ENCODE results near the gene MOV10. TPM values are rescaled to one million over a fixed set of nuclear protein-coding genes. Genes with fewer than 3 reads are reported as not detected.

MOV10 gene
- total RNA-seq, 3 donors from 2014 or later (not counting 1 experiment from before 2014, with no cell fraction given) = 87.9 to 124 (median 119) TPM

- Mint-ChIP-seq H3K27me3 (ENCODE audit: low read depth in 2 of 2) (no peaks in the 10 kb centered on the region), H3K4me3 (no peak overlapping the region), H3K4me1 (peaks cover 17 to 33% of the 10 kb centered on the region in 2 donors), H3K9me3 (no peaks in the 10 kb centered on the region), H3K27ac (peak overlapping the region in 1 of 2 donors; percentile 77), H3K36me3 (peaks cover 15% of the 10 kb centered on the region)
- no peak for DNase-seq
- TF ChIP-seq, protein P1, sequence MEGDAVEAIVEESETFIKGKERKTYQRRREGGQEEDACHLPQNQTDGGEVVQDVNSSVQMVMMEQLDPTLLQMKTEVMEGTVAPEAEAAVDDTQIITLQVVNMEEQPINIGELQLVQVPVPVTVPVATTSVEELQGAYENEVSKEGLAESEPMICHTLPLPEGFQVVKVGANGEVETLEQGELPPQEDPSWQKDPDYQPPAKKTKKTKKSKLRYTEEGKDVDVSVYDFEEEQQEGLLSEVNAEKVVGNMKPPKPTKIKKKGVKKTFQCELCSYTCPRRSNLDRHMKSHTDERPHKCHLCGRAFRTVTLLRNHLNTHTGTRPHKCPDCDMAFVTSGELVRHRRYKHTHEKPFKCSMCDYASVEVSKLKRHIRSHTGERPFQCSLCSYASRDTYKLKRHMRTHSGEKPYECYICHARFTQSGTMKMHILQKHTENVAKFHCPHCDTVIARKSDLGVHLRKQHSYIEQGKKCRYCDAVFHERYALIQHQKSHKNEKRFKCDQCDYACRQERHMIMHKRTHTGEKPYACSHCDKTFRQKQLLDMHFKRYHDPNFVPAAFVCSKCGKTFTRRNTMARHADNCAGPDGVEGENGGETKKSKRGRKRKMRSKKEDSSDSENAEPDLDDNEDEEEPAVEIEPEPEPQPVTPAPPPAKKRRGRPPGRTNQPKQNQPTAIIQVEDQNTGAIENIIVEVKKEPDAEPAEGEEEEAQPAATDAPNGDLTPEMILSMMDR (IDR thresholded peaks at IDR 0.05) = no peak
- Histone ChIP-seq H3K27me3 (ENCODE audit: control insufficient read depth, insufficient read depth, low read length) (no peaks in the 10 kb centered on the region), H3K4me3 (ENCODE audit: low read length) (no peak overlapping the region), H3K4me1 (ENCODE audit: control insufficient read depth, insufficient read depth, low read length) (no peaks in the 10 kb centered on the region), H3K9me3 (ENCODE audit: control insufficient read depth, insufficient read depth, low read length) (no peaks in the 10 kb centered on the region), H3K27ac (ENCODE audit: low read length) (no peak overlapping the region), H3K36me3 (ENCODE audit: control insufficient read depth, insufficient read depth, low read length) (peaks cover 37% of the 10 kb centered on the region)
- no peak for ATAC-seq
- 97% methylated on average over 13 of the region's 13 CpGs for WGBS (ENCODE audit: insufficient coverage)
- intact Hi-C loops (cut with micrococcal nuclease) = no loop called here
These were observed 14.3 kb downstream of the MOV10 start for GRCh38 chr1:112688781-112689193.

- ATAC-seq (no peak), DNase-seq (no peak)
- intact Hi-C loops (cut with micrococcal nuclease) = no loop called here
- TF ChIP-seq, protein P1 (IDR thresholded peaks at IDR 0.05) = no peak
- H3K9me3 Mint-ChIP-seq = no peaks in the 10 kb centered on the region
- peaks cover 17 to 33% of the 10 kb centered on the region in 2 donors for H3K4me1 Mint-ChIP-seq
- no peaks in the 10 kb centered on the region for H3K27me3 Mint-ChIP-seq (ENCODE audit: low read depth in 2 of 2)
- no peaks in the 10 kb centered on the region for H3K4me1 ChIP-seq (ENCODE audit: control insufficient read depth, insufficient read depth, low read length)
- H3K27me3 ChIP-seq (ENCODE audit: control insufficient read depth, insufficient read depth, low read length) = no peaks in the 10 kb centered on the region
- H3K36me3 ChIP-seq (ENCODE audit: control insufficient read depth, insufficient read depth, low read length) = peaks cover 41% of the 10 kb centered on the region
- WGBS (ENCODE audit: insufficient coverage) = 97% methylated on average over 7 of the region's 9 CpGs
- no peaks in the 10 kb centered on the region for H3K9me3 ChIP-seq (ENCODE audit: control insufficient read depth, insufficient read depth, low read length)
- no peak overlapping the region for H3K27ac ChIP-seq (ENCODE audit: low read length)
- H3K4me3 Mint-ChIP-seq = no peak overlapping the region
- H3K4me3 ChIP-seq (ENCODE audit: low read length) = no peak overlapping the region
- H3K27ac Mint-ChIP-seq = peak overlapping the region in 1 of 2 donors; percentile 77
- peaks cover 15% of the 10 kb centered on the region for H3K36me3 Mint-ChIP-seq
These were observed 14.9 kb downstream of the MOV10 start for GRCh38 chr1:112689196-112689841.

DNA sequence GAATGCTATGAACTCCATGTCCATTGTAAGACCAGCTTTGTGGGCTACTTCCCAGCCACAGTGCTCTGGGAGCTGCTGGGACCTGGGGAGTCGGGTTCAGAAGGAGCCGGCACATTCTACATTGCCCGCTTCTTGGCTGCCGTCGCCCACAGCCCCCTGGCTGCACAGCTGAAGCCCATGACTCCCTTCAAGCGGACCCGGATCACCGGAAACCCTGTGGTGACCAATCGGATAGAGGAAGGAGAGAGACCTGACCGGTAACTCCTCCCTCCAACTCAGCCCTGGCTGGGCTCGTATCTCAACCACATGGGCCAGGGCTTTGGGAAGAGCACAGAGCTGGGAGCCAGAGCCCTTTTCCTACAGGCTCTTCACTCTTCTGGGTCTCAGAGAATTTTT lies 15.4 kb downstream of the MOV10 start:
- H3K36me3 Mint-ChIP-seq = peaks cover 15% of the 10 kb centered on the region
- H3K9me3 ChIP-seq (ENCODE audit: control insufficient read depth, insufficient read depth, low read length) = no peaks in the 10 kb centered on the region
- no peaks in the 10 kb centered on the region for H3K4me1 ChIP-seq (ENCODE audit: control insufficient read depth, insufficient read depth, low read length)
- no peak overlapping the region for H3K4me3 ChIP-seq (ENCODE audit: low read length)
- ATAC-seq = no peak
- peaks cover 17 to 33% of the 10 kb centered on the region in 2 donors for H3K4me1 Mint-ChIP-seq
- TF ChIP-seq, protein P1 (IDR thresholded peaks at IDR 0.05) = no peak
- no peaks in the 10 kb centered on the region for H3K9me3 Mint-ChIP-seq
- no peak for DNase-seq
- no peak overlapping the region for H3K27ac Mint-ChIP-seq
- no peak overlapping the region for H3K27ac ChIP-seq (ENCODE audit: low read length)
- H3K27me3 ChIP-seq (ENCODE audit: control insufficient read depth, insufficient read depth, low read length) = no peaks in the 10 kb centered on the region
- intact Hi-C loops (cut with micrococcal nuclease) = no loop called here
- no peak overlapping the region for H3K4me3 Mint-ChIP-seq
- H3K36me3 ChIP-seq (ENCODE audit: control insufficient read depth, insufficient read depth, low read length) = peaks cover 47% of the 10 kb centered on the region
- 98% methylated on average over 10 of the region's 11 CpGs for WGBS (ENCODE audit: insufficient coverage)
- no peaks in the 10 kb centered on the region for H3K27me3 Mint-ChIP-seq (ENCODE audit: low read depth in 2 of 2)

DNA sequence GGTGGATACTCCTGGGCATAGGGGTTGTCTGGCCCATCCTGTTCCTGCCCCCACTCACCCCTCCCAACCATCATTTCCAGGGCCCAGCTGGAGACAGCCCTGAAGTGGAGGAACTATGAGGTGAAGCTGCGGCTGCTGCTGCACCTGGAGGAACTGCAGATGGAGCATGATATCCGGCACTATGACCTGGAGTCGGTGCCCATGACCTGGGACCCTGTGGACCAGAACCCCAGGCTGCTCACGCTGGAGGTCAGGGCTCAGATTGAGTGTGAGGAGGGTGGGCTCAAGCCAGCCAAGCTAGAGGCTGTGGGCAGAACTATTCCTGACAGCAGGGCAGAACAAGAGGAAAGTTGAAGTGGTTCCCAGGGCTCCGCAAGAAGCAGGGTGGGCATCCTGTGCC lies 18.2 kb downstream of the MOV10 start:
- Histone ChIP-seq H3K36me3 (ENCODE audit: control insufficient read depth, insufficient read depth, low read length) (peaks cover 58% of the 10 kb centered on the region), H3K27me3 (ENCODE audit: control insufficient read depth, insufficient read depth, low read length) (no peaks in the 10 kb centered on the region), H3K4me1 (ENCODE audit: control insufficient read depth, insufficient read depth, low read length) (peaks cover 16% of the 10 kb centered on the region), H3K9me3 (ENCODE audit: control insufficient read depth, insufficient read depth, low read length) (no peaks in the 10 kb centered on the region), H3K27ac (ENCODE audit: low read length) (no peak overlapping the region), H3K4me3 (ENCODE audit: low read length) (no peak overlapping the region)
- TF ChIP-seq, protein P1 (IDR thresholded peaks at IDR 0.05) = no peak
- Mint-ChIP-seq H3K4me3 (no peak overlapping the region), H3K27ac (no peak overlapping the region), H3K27me3 (ENCODE audit: low read depth in 2 of 2) (no peaks in the 10 kb centered on the region), H3K36me3 (peaks cover 15% of the 10 kb centered on the region), H3K9me3 (no peaks in the 10 kb centered on the region), H3K4me1 (peaks cover 21 to 31% of the 10 kb centered on the region in 2 donors)
- ATAC-seq (no peak), DNase-seq (no peak)
- 94% methylated on average over 5 of the region's 5 CpGs for WGBS (ENCODE audit: insufficient coverage)
- intact Hi-C loops (cut with micrococcal nuclease) = no loop called here

Data from natural killer cell (primary cell).